K562 (cell line): ENCODE measurements around the gene COMMD10. TPM values are rescaled to one million over a fixed set of nuclear protein-coding genes. Genes with fewer than 3 reads are reported as not detected.

Source experiments
- ATAC-seq: fragments of 200-7000 bp; cut with Tn5 transposase; 3 replicates; pipeline ENCODE4 v1.9.1; 2020; ENCODE audit warnings: moderate library complexity
- BruUV-seq: library from RNA; stranded (reverse); fragments of 400-500 nt; replicated peaks from 2 replicates; lab custom pipeline; 2021; lab: Mats Ljungman, UMichigan
- CTCF ChIA-PET: fragments of 300-600 bp; formaldehyde crosslinking; extraction: SDS; loops from one replicate; lab custom pipeline; 2021; ENCODE audit warnings: low intra/inter-chr PET ratio; lab: Yijun Ruan, JAX
- POLR2A ChIA-PET: fragments of 300-600, 350-650 bp; sonication (Branson Sonifier 250); formaldehyde crosslinking; extraction: SDS; loops from one replicate; lab custom pipeline; 2021; ENCODE audit warnings: antibody characterized with exemption, inconsistent platforms; lab: Yijun Ruan, JAX
- DNase-seq, 4 experiments: peaks; one replicate each; pipeline versions ENCODE4 v3.0.0 to v3.0.0-alpha.2; 2011 to 2018; ENCODE audit warnings: low spot score in 3 of 4, mixed read lengths in 3 of 4; ENCODE audit errors: extremely low read depth in 1 of 4
- FAIRE-seq: peaks from 2 replicates; lab custom pipeline; 2011; peaks lifted over from hg19 to GRCh38; lab: Jason Lieb, UNC
- H2AFZ ChIP-seq: 2 replicates; pipeline ENCODE4 v1.6.0; 2011; ENCODE audit warnings: low read depth, low read length, control low read depth, inconsistent platforms
- H3K27ac ChIP-seq: fragments of 200-600 bp; 3 replicates; pipeline ENCODE4 v1.8.0; 2011; ENCODE audit warnings: low read depth, mild to moderate bottlenecking, control low read depth, inconsistent platforms, low read length, moderate library complexity, mixed read lengths; ENCODE audit errors: extremely low read depth
- H3K27me3 ChIP-seq, 2 experiments: fragments of 300-600 bp in 1 of 2; 2 replicates in 1 of 2; 3 replicates in 1 of 2; pipeline versions ENCODE4 v1.6.0 to v1.8.0; 2011; ENCODE audit warnings: inconsistent platforms in 2 of 2, low read length in 2 of 2, mild to moderate bottlenecking in 1 of 2, mixed read lengths in 1 of 2, moderate library complexity in 1 of 2; ENCODE audit not compliant: control insufficient read depth in 2 of 2, insufficient read depth in 2 of 2
- H3K36me3 ChIP-seq: fragments of 300-600 bp; 3 replicates; pipeline ENCODE4 v1.8.0; 2011; ENCODE audit warnings: mild to moderate bottlenecking, low read length, inconsistent platforms; ENCODE audit not compliant: control insufficient read depth, insufficient read depth
- H3K4me1 ChIP-seq, 2 experiments: fragments of 200-600 bp in 1 of 2; replicated peaks in 1 of 2; 2 replicates in 1 of 2; 3 replicates in 1 of 2; pipeline versions ENCODE4 v1.5.1 to v1.8.0; 2011; ENCODE audit warnings: inconsistent platforms in 2 of 2, low read length in 2 of 2, mild to moderate bottlenecking in 1 of 2, mixed read lengths in 1 of 2, moderate library complexity in 1 of 2; ENCODE audit not compliant: control insufficient read depth in 2 of 2, insufficient read depth in 2 of 2
- H3K4me2 ChIP-seq: 2 replicates; pipeline ENCODE4 v1.6.1; 2011; ENCODE audit warnings: low read length, control low read depth, inconsistent platforms, mixed read lengths; ENCODE audit not compliant: insufficient read depth
- H3K4me3 ChIP-seq: fragments of 200-600 bp; sonication (generic), shearing (Covaris generic); 2 replicates; pipeline ENCODE4 v1.5.1; 2016; ENCODE audit warnings: control low read depth, inconsistent platforms
- H3K79me2 ChIP-seq: fragments of 200-600 bp; 3 replicates; pipeline ENCODE4 v1.8.0; 2011; ENCODE audit warnings: low read length, inconsistent platforms; ENCODE audit not compliant: control insufficient read depth, insufficient read depth
- H3K9ac ChIP-seq, 2 experiments: 2 replicates each; pipeline versions ENCODE4 v1.6.0 to v1.6.1; 2011; ENCODE audit warnings: low read depth in 2 of 2, low read length in 2 of 2, control low read depth in 1 of 2, inconsistent platforms in 1 of 2, mild to moderate bottlenecking in 1 of 2, mixed read lengths in 1 of 2; ENCODE audit not compliant: insufficient read depth in 1 of 2
- H3K9me1 ChIP-seq: one replicate; pipeline ENCODE4 v1.6.0; 2011; ENCODE audit warnings: inconsistent platforms, mild to moderate bottlenecking, low read length, moderate library complexity; ENCODE audit not compliant: control insufficient read depth, insufficient read depth
- H3K9me3 ChIP-seq: replicated peaks from 2 replicates; pipeline ENCODE4 v1.5.1; 2011; ENCODE audit warnings: low read depth, low read length, inconsistent platforms; ENCODE audit not compliant: control insufficient read depth, insufficient read depth
- H4K20me1 ChIP-seq: replicated peaks from 2 replicates; pipeline ENCODE4 v1.6.1; 2011; ENCODE audit warnings: low read length, inconsistent platforms, mixed read lengths; ENCODE audit not compliant: control insufficient read depth, insufficient read depth
- CHD2 ChIP-seq: IDR thresholded peaks from 2 replicates; pipeline ENCODE4 v1.6.1; 2011; ENCODE audit warnings: low read depth, low read length
- EP300 ChIP-seq: IDR thresholded peaks from 2 replicates; pipeline ENCODE4 v1.6.1; 2012; ENCODE audit warnings: low read length, improper control_type of control experiment
- MAFK ChIP-seq: IDR thresholded peaks from 2 replicates; pipeline ENCODE4 v1.6.1; 2011; ENCODE audit warnings: low read length, improper control_type of control experiment
- SIX5 ChIP-seq, 2 experiments: IDR thresholded peaks; 2 replicates each; pipeline ENCODE4 v1.6.1; 2011; ENCODE audit warnings: low read length in 2 of 2, borderline replicate concordance in 1 of 2, low read depth in 1 of 2, mild to moderate bottlenecking in 1 of 2, moderate library complexity in 1 of 2; ENCODE audit not compliant: insufficient read depth in 1 of 2
- TAF15 ChIP-seq: fragments of 200-400 bp; formaldehyde crosslinking; IDR thresholded peaks from 2 replicates; pipeline ENCODE4 v1.6.1; 2017; ENCODE audit warnings: mild to moderate bottlenecking, low read depth, low read length, moderate library complexity
- WHSC1 ChIP-seq: IDR thresholded peaks from one replicate; pipeline ENCODE4 v1.6.1; 2012; ENCODE audit warnings: low read length, control low read depth, inconsistent platforms
- ZEB2 ChIP-seq: fragments of 450-650 bp; IDR thresholded peaks from 2 replicates; pipeline ENCODE4 v1.6.1; 2016
- ZSCAN32 ChIP-seq: fragments of 450-650 bp; formaldehyde crosslinking; IDR thresholded peaks from 2 replicates; pipeline ENCODE4 v1.4.0; 2020; ENCODE audit warnings: mild to moderate bottlenecking, moderate library complexity
- WGBS: fragments of 100-300 bp; shearing (Covaris generic); methylation state at CpG from one replicate; pipeline ENCODE4 v1.1.6; 2016; ENCODE audit warnings: low coverage, mixed read lengths; ENCODE audit not compliant: insufficient coverage; ENCODE audit errors: missing lambda C conversion rate; 5-methylcytosine and 5-hydroxymethylcytosine counted together
- in situ Hi-C: fragments of 300-500 bp; cut with MboI; formaldehyde crosslinking; loops from 4 replicates; pipeline ENCODE4 v1.15.0; 2018; ENCODE audit warnings: inconsistent platforms, mixed read lengths
- intact Hi-C: fragments of 100-400 bp; cut with micrococcal nuclease; formaldehyde crosslinking; loops from 2 replicates; pipeline ENCODE4 v1.14.2; 2022
- polyA plus RNA-seq, 8 experiments: library from polyadenylated mRNA; depleted of rRNA in 4 of 8; stranded (reverse) in 5 of 8; unstranded in 3 of 8; fragments of >200 nt; fragmentation: Nextera tagmentation in 2 of 8; fragmentation: Illumina TruSeq in 1 of 8; extraction: Ambion mirVana in 2 of 8; extraction: Trizol in 1 of 8; gene quantifications; 2 replicates each; pipeline versions ENCODE4 v1.2.1 to v1.2.3, GENCODE V29; 2011 to 2014; ENCODE audit warnings: inconsistent platforms in 1 of 8, missing spikeins in 1 of 8
- small RNA-seq: library from RNA; depleted of rRNA; stranded (forward); fragments of <200 nt; gene quantifications from one replicate; pipeline ENCODE3, GENCODE V24; 2014
- total RNA-seq, 7 experiments: library from RNA; depleted of rRNA in 6 of 7; stranded (reverse); fragments of >200 nt in 6 of 7; fragmentation: Illumina TruSeq in 2 of 7; extraction: Trizol in 2 of 7; gene quantifications; 2 replicates each; pipeline versions ENCODE4 v1.2.1 to v1.2.3, GENCODE V29; 2011 to 2021; ENCODE audit warnings: low replicate concordance in 1 of 7
- TF ChIP-seq, protein P1 (sequence below): fragments of 450-650 bp; formaldehyde crosslinking; IDR thresholded peaks from 2 replicates; pipeline ENCODE4 v1.4.0; 2022; ENCODE audit warnings: missing genetic modification characterization
- TF ChIP-seq, protein P2 (sequence below): IDR thresholded peaks from 2 replicates; pipeline ENCODE4 v1.6.1; 2016; ENCODE audit warnings: missing genetic modification characterization, missing compliant biosample characterization

The COMMD10 gene
- total and polyA plus RNA-seq, 9 of the 15 experiments (the other 6 are each of a cell fraction or from before 2014, with no cell fraction given) = 17.9 to 101 (median 28.0) TPM

DNA sequence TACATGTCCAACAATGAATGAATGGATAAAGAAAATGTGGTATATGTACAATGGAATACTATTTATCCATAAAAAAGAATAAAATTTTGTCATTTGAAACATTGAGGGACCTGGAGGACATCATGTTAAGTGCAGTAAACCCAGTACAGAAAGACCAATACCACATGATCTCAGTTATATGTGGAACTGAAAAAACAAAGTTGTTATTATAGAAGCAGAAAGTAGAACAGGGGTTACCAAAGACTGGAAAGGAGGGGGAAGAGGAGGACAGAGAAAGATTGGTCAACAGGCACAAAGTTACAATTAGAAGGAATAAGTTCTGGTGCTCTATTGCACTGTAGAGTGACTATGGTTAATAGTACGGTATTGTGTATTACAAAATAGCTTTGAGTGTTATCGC, 256.0 kb downstream of the COMMD10 start:
- Histone ChIP-seq H3K27ac (no peak overlapping the region), H3K9me3 (no peaks in the 10 kb centered on the region; the same call in 1 of the 2 replicates), H4K20me1 (no peaks in the 10 kb centered on the region), H3K9ac (no peak overlapping the region), H2AFZ (no peak overlapping the region), H3K27me3 (no peaks in the 10 kb centered on the region), H3K36me3 (no peaks in the 10 kb centered on the region), H3K79me2 (no peaks in the 10 kb centered on the region), H3K9me1 (no peaks in the 10 kb centered on the region), H3K4me3 (no peak overlapping the region), H3K4me1 (no peaks in the 10 kb centered on the region; a peak in 1 of 5 replicates), H3K4me2 (no peak overlapping the region)
- ATAC-seq (no peak), FAIRE-seq (no peak), DNase-seq (no peak)
- CTCF ChIA-PET = no interaction called here
- 94% methylated on average over 2 of the region's 2 CpGs for WGBS
- TF ChIP-seq CHD2 = no peak
- TF ChIP-seq ZEB2 = no peak
- TF ChIP-seq ZSCAN32 (CRISPR knock-in tag) = no peak
- no peak for TF ChIP-seq MAFK
- TF ChIP-seq TAF15 = no peak
- TF ChIP-seq, protein P1, sequence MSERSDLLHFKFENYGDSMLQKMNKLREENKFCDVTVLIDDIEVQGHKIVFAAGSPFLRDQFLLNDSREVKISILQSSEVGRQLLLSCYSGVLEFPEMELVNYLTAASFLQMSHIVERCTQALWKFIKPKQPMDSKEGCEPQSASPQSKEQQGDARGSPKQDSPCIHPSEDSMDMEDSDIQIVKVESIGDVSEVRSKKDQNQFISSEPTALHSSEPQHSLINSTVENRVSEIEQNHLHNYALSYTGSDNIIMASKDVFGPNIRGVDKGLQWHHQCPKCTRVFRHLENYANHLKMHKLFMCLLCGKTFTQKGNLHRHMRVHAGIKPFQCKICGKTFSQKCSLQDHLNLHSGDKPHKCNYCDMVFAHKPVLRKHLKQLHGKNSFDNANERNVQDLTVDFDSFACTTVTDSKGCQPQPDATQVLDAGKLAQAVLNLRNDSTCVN (CRISPR knock-in tag) = no peak
- no peak for TF ChIP-seq EP300
- no peak for TF ChIP-seq WHSC1
- TF ChIP-seq SIX5 (IDR thresholded peaks at IDR 0.05; ENCODE audit: borderline replicate concordance in 1 of 2, insufficient read depth in 1 of 2, low read depth in 1 of 2, low read length in 2 of 2) = no peak
- TF ChIP-seq, protein P2, sequence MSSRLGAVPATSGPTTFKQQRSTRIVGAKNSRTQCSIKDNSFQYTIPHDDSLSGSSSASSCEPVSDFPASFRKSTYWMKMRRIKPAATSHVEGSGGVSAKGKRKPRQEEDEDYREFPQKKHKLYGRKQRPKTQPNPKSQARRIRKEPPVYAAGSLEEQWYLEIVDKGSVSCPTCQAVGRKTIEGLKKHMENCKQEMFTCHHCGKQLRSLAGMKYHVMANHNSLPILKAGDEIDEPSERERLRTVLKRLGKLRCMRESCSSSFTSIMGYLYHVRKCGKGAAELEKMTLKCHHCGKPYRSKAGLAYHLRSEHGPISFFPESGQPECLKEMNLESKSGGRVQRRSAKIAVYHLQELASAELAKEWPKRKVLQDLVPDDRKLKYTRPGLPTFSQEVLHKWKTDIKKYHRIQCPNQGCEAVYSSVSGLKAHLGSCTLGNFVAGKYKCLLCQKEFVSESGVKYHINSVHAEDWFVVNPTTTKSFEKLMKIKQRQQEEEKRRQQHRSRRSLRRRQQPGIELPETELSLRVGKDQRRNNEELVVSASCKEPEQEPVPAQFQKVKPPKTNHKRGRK (tag) = no peak
- POLR2A ChIA-PET = no interaction called here
- intact Hi-C loops = no loop called here
- in situ Hi-C loops = no loop called here
- no TSS peak for BruUV-seq

Small RNA genes lying within 50 kb of the gene (small RNA-seq; reads per million reads assigned to genes)
- gene HMGN2P27 = not detected
- gene RNU6-644P = not detected

Other genes with a start within 250 kb of the COMMD10 start
- gene ATG12, start 243.5 kb upstream of the COMMD10 start, total RNA-seq (2014; rRNA removed) = 21.6 and 24.4 TPM in 2 replicates
- 67.9 and 75.5 TPM in 2 replicates for gene ATG12, start 243.5 kb upstream of the COMMD10 start, total RNA-seq (2014; rRNA removed; fragmentation: Illumina TruSeq; extraction: Trizol)
- gene ATG12, start 243.5 kb upstream of the COMMD10 start, total RNA-seq (2015; rRNA removed; fragmentation: Illumina TruSeq; extraction: Trizol) = 46.8 and 57.5 TPM in 2 replicates
- 38.2 and 39.8 TPM in 2 replicates for gene ATG12, start 243.5 kb upstream of the COMMD10 start, total RNA-seq (2021)
- 111 and 132 TPM in 2 replicates for gene ATG12, start 243.5 kb upstream of the COMMD10 start, polyA plus RNA-seq (2011; rRNA removed)
- gene ATG12, start 243.5 kb upstream of the COMMD10 start, polyA plus RNA-seq (2014; fragmentation: Illumina TruSeq; extraction: Trizol) = 61.3 and 61.7 TPM in 2 replicates
- gene ATG12, start 243.5 kb upstream of the COMMD10 start, polyA plus RNA-seq (2014; fragmentation: Nextera tagmentation; extraction: Ambion mirVana) = 100 to 1,000 TPM in 1 of 2 experiments, 10 to 100 TPM in 1; 99.6 to 114 TPM
- 35.0 and 49.8 TPM in 2 replicates for gene ATG12, start 243.5 kb upstream of the COMMD10 start, polyA plus RNA-seq (2014; rRNA removed)
- 48.5 and 50.2 TPM in 2 replicates for gene AP3S1, start 243.1 kb upstream of the COMMD10 start, total RNA-seq (2014; rRNA removed)
- 106 and 112 TPM in 2 replicates for gene AP3S1, start 243.1 kb upstream of the COMMD10 start, total RNA-seq (2014; rRNA removed; fragmentation: Illumina TruSeq; extraction: Trizol)
- gene AP3S1, start 243.1 kb upstream of the COMMD10 start, total RNA-seq (2015; rRNA removed; fragmentation: Illumina TruSeq; extraction: Trizol) = 88.2 and 95.9 TPM in 2 replicates
- gene AP3S1, start 243.1 kb upstream of the COMMD10 start, total RNA-seq (2021) = 67.3 and 72.1 TPM in 2 replicates
- gene AP3S1, start 243.1 kb upstream of the COMMD10 start, polyA plus RNA-seq (2011; rRNA removed) = 43.1 and 69.8 TPM in 2 replicates
- gene AP3S1, start 243.1 kb upstream of the COMMD10 start, polyA plus RNA-seq (2014; fragmentation: Illumina TruSeq; extraction: Trizol) = 84.1 and 101 TPM in 2 replicates
- 10 to 100 TPM; 46.1 to 46.3 TPM for gene AP3S1, start 243.1 kb upstream of the COMMD10 start, polyA plus RNA-seq (2014; fragmentation: Nextera tagmentation; extraction: Ambion mirVana)
- gene AP3S1, start 243.1 kb upstream of the COMMD10 start, polyA plus RNA-seq (2014; rRNA removed) = 67.1 and 86.1 TPM in 2 replicates
- gene LVRN, start 122.5 kb upstream of the COMMD10 start, total RNA-seq (2014; rRNA removed) = 2.2 and 4.1 TPM in 2 replicates
- 4.7 and 6.7 TPM in 2 replicates for gene LVRN, start 122.5 kb upstream of the COMMD10 start, total RNA-seq (2014; rRNA removed; fragmentation: Illumina TruSeq; extraction: Trizol)
- gene LVRN, start 122.5 kb upstream of the COMMD10 start, total RNA-seq (2015; rRNA removed; fragmentation: Illumina TruSeq; extraction: Trizol) = 3.4 and 3.8 TPM in 2 replicates
- 2.9 and 4.1 TPM in 2 replicates for gene LVRN, start 122.5 kb upstream of the COMMD10 start, total RNA-seq (2021)
- gene LVRN, start 122.5 kb upstream of the COMMD10 start, polyA plus RNA-seq (2011; rRNA removed) = 1.0 and 5.0 TPM in 2 replicates
- gene LVRN, start 122.5 kb upstream of the COMMD10 start, polyA plus RNA-seq (2014; fragmentation: Illumina TruSeq; extraction: Trizol) = 4.5 and 5.7 TPM in 2 replicates
- 1 to 10 TPM; 2.6 to 3.3 TPM for gene LVRN, start 122.5 kb upstream of the COMMD10 start, polyA plus RNA-seq (2014; fragmentation: Nextera tagmentation; extraction: Ambion mirVana)
- gene LVRN, start 122.5 kb upstream of the COMMD10 start, polyA plus RNA-seq (2014; rRNA removed) = 3.2 and 5.3 TPM in 2 replicates
- not detected in 2 replicates for gene ARL14EPL, start 52.6 kb upstream of the COMMD10 start, total RNA-seq (2014; rRNA removed)
- 0.10 TPM in 1 of 2 replicates, not detected in the other for gene ARL14EPL, start 52.6 kb upstream of the COMMD10 start, total RNA-seq (2014; rRNA removed; fragmentation: Illumina TruSeq; extraction: Trizol)
- gene ARL14EPL, start 52.6 kb upstream of the COMMD10 start, total RNA-seq (2015; rRNA removed; fragmentation: Illumina TruSeq; extraction: Trizol) = not detected in 2 replicates
- gene ARL14EPL, start 52.6 kb upstream of the COMMD10 start, total RNA-seq (2021) = 0.09 and 0.20 TPM in 2 replicates
- 0.07 TPM in 1 of 2 replicates, not detected in the other for gene ARL14EPL, start 52.6 kb upstream of the COMMD10 start, polyA plus RNA-seq (2011; rRNA removed)
- not detected in 2 replicates for gene ARL14EPL, start 52.6 kb upstream of the COMMD10 start, polyA plus RNA-seq (2014; fragmentation: Illumina TruSeq; extraction: Trizol)
- under 1 TPM; 0.06 to 0.14 TPM for gene ARL14EPL, start 52.6 kb upstream of the COMMD10 start, polyA plus RNA-seq (2014; fragmentation: Nextera tagmentation; extraction: Ambion mirVana)
- gene ARL14EPL, start 52.6 kb upstream of the COMMD10 start, polyA plus RNA-seq (2014; rRNA removed) = 0.20 TPM in 1 of 2 replicates, not detected in the other